ENCODE data around the gene SSRP1.
"Not testable (repeated sequence)": the region's sequence is repeated elsewhere in the genome, so short reads cannot be mapped to it uniquely, and the experiment has no call there.

The SSRP1 gene

DNA sequence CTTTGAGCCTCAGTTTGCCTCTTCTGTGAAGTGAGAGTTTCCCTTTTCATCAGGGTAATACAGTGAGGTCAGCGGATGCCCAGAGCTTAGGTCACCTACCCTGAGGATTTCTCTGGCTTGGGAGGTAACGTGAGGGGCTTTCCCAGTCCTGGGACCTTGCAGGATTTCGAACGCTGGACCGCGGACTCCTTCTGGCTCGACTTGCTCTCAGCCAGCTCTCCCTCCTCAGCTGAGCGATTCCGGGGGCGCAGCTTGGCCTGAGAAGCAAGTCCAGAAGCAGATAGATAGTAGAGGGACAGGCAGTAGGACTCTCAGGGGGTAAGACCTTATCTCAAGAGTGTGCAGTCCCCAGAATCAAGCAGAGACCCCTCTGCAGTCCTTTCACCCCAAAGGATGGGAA, 34.9 kb downstream of the SSRP1 start:
- DNase-seq: no peak

DNA sequence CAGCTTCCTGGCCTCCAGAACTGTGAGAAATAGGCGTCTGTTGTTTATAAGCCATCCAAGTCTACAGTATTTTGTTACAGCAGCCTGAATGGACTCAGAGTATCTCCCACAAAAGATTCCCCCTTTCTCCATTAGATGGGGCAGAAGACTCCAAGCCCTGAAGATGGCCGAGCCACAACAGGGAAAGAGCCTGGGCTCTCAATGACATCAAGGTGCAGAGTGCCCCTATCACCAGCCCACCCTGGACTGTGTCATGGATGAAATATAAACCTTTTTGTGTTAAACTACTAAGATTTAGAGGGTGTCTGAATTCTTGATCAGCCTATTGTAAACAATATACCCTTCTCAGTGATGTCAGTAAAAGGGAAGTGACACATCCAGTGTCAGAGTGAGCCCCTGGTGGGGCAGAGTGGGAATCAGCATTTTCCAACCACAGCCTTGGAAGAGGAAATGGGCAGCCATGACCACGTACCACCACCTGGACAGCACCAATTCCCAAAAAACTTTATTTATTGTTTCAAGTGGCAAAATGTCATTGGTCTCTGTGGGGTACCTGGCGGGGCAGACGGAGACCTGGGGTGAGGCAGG, 36.4 kb downstream of the SSRP1 start:
- DNase-seq: no peak

DNA sequence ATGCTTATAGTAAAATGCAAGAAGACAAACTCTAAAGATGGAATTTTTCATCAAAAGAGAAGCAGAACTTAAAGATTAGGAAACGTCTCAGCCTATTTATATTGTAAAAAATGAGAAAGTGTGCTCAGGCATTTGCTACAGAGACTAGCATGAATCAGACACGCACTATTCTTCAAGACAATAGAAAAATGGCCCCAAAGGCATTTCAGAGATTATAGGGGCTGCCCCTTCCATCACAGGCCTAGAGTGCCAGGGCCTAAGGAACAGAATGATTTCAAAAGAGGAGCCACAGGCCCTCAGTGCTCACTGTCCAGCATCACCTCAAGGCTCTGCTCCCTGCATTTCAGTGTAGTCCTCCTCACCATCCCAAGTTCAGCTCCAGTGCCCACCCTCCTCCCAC, 38.5 kb downstream of the SSRP1 start:
- DNase-seq: no peak

DNA sequence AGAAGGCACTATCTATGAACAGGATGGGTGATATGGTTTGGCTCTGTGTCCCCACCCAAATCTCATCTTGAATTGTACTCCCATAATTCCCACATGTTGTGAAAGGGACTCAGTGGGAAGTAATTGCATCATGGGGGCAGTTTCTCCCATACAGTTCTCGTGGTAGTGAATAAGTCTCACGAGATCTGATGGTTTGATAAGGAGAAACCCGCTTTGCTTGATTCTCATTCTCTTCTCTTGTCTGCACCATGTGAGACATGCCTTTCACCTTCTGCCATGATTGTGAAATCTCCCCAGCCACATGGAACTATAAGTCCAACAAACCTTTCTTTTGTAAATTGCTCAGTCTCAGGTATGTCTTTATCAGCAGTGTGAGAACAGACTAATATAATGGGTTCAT, 39.5 kb downstream of the SSRP1 start:
- not testable (repeated sequence) for DNase-seq

DNA sequence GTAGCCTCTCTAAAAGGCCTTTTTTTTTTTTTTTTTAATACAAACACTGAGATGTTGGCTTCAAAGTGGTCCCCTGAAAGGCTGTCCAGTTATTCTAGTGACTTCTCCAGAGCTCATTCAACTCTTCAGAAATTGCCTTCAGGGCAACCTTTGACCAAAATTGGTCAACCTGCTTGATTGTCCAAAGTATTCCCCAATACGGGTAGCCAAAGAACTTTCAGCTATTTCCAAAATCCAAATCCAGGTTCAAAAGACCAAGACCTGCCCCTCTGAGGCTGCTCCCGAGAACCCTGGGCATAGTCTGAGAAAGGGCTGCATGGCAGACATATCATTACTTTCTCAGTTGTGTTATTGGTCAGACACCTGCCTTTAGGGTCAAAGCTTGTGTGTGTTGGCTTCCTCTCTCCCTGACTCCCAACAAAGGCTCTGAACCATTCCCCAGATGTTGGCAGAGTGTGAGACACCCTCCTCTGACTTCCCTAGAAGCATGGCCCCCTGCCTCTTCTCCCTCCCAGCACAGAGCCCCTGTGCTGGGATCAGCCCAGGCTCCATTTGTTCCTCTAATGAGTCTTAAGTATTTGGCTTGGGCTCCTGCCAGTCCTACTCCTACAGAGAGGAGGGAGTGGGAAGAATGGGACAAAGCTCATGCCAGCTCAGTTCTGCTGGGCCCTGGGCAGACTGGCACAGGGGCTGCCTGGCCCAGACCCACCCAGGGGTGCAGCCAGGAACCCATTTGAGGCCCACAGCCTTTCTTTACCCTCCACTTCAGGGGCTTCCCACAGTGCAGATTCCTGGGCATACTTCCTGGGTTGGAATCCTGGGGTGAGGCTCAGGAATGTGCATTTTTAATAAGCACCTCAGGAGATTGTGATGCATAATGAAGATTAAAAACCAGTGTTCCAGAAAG, 41.2 kb downstream of the SSRP1 start:
- peak; percentile 66 for DNase-seq

DNA sequence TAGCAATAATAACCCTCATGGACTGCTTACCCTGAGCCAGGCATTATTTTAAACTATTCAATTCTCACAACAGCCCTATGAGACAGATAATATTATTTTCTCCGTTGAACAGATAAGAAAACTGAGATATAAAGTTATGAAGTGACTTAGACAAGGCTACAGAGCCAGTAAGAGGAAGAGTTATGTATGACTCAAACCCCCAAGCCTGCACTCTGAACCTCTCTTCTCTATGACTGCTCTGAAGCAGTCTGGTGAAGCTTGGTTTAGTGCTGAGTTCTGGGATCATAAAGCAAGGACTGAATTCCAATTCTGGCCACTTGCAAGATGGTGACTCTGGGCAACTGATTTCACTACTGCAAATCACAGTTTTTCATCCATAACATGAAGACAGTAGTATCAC, 45.4 kb downstream of the SSRP1 start:
- DNase-seq: peak; percentile 50

GRCh38 chr11:57288771-57289579, 46.7 kb downstream of the SSRP1 start:
- peak; percentile 83 for DNase-seq

DNA sequence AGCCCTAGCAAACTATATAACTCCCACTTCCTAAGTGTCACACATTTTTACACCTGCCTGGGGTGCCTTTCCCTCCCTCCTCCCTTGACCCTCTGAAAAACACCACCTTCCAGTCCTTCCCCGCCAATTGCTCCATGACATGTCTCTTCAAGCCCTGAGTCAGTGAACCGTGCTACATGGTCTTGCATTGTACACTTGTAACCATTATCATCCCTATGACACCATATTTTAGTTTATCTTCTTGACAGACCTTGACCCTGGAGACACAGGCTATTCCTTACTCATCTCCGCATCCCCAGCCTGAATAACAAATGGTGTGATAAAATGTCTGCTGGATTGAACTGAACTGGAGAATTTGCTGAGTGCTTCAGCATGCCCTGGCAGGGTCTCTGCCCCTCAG, 47.8 kb downstream of the SSRP1 start:
- no peak for DNase-seq

- peak; percentile 60 for DNase-seq
Measured at GRCh38 chr11:57283231-57283990, 52.3 kb downstream of the SSRP1 start.

DNA sequence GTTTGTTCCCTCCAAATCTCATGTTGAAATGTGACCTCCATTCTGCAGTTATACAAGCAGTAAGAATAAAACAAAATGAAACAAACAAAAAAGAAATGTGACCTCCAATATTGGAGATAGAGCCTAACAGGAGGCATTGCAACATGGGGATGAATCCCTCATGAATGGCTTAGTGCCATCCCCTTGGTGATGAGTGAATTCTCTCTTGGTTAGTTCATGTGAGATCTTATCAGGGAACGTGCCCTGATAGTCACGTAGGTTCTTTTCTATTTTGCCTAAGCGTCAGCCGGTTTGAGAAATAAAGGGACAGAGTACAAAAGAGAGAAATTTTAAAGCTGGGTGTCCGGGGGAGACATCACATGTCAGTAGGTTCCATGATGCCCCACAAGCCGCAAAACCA, 54.1 kb downstream of the SSRP1 start:
- not testable (repeated sequence) for DNase-seq

DNA sequence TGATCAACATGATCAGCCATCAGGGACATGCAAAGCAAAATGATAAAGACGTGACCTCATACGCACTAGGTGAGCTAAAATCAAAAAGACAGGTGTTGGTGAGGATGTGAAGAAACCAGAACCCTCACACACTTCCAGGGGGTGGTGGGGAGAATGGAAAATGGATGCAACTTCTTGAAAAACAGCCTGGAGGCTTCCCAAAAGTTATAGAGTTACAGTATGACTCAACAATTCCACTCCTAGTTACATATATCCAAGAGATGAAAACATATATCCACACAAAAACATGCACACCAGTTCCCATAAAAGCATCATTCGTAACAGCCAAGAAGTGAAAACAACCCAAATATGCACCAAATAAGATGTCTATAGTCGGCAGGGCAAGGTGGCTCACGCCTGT, 56.6 kb downstream of the SSRP1 start:
- peak; percentile 66 for DNase-seq

DNA sequence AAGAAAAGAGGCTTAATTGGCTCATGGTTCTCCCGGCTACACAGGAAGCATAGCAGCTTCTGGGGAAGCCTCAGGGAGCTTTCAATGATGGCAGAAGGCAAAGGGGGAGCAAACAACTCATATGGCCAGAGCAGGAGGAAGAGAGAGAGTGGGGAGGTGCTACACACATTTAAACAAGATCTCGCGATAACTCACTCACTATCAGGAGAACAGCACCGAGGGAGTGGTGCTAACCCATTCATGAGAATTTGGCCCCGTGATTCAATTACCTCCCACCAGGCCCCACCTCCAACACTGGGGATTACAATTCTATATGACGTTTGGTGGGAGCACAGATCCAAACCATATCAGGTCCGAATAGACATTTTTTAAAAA, 57.0 kb downstream of the SSRP1 start:
- peak; percentile 19 for DNase-seq

DNA sequence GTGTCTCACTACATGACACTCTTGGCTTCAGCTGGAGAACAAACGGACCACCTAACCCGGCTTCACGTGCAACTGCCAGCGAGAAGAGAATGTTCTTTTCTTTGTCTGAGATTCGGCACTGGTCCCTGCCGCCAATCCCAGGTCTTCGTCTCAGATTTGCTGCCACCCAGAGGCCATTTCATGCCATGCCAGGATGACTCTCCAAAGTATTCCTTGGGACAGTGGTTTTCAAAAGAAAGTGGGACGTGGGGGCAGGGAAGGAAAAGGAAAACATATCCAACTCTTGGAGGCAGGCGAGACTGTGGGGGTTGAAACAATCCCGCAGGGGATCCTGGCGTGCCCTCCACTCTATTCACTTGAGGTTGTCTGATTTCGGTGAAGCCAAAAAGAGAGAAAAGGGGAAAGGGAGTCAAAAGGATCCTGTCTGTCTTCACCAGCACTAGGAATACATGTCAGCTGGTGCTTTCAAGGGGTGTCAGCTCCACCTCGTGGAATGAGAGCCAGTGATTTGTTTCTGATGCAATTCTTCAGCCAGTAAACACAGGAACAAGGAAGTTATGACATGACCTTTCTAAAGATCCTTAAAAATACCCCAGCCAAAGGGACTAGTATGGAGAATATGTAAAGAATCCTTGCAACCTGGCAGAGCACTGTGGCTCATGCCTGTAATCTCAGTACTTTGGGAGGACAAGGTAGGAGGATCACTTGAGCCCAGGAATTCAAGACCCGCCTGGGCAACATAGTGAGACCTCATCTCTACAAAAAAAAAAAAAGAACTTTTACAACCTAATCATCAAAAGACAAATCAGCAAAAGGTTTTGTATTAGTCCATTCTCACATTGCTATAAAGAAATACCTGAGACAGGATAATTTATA, 57.6 kb downstream of the SSRP1 start:
- DNase-seq: peak; percentile 87

- DNase-seq: no peak
Measured at GRCh38 chr11:57276971-57277675, 58.6 kb downstream of the SSRP1 start.

GRCh38 chr11:57276169-57276970, 59.3 kb downstream of the SSRP1 start:
- no peak for DNase-seq
